AG09309 (cell line): ENCODE data around the gene MXD3.
"Not testable (repeated sequence)": the region's sequence is repeated elsewhere in the genome, so short reads cannot be mapped to it uniquely, and the experiment has no call there.

Experiments used
- DNase-seq: peaks from one replicate; pipeline ENCODE4 v3.0.0-alpha.2; 2010; ENCODE audit warnings: low read depth
- H3K4me3 ChIP-seq: 2 replicates; pipeline ENCODE4 v1.5.1; 2011; ENCODE audit warnings: mild to moderate bottlenecking, low read depth, low read length, moderate library complexity; ENCODE audit not compliant: control insufficient read depth
- TF ChIP-seq, protein P1 (sequence below): IDR thresholded peaks from 2 replicates; pipeline ENCODE4 v1.5.1; 2011; ENCODE audit warnings: mild to moderate bottlenecking, low read depth, low read length, inconsistent platforms; ENCODE audit not compliant: insufficient read depth, control insufficient read depth; ENCODE audit errors: missing control alignments

MXD3 gene, protein sequence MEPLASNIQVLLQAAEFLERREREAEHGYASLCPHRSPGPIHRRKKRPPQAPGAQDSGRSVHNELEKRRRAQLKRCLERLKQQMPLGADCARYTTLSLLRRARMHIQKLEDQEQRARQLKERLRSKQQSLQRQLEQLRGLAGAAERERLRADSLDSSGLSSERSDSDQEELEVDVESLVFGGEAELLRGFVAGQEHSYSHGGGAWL

DNA sequence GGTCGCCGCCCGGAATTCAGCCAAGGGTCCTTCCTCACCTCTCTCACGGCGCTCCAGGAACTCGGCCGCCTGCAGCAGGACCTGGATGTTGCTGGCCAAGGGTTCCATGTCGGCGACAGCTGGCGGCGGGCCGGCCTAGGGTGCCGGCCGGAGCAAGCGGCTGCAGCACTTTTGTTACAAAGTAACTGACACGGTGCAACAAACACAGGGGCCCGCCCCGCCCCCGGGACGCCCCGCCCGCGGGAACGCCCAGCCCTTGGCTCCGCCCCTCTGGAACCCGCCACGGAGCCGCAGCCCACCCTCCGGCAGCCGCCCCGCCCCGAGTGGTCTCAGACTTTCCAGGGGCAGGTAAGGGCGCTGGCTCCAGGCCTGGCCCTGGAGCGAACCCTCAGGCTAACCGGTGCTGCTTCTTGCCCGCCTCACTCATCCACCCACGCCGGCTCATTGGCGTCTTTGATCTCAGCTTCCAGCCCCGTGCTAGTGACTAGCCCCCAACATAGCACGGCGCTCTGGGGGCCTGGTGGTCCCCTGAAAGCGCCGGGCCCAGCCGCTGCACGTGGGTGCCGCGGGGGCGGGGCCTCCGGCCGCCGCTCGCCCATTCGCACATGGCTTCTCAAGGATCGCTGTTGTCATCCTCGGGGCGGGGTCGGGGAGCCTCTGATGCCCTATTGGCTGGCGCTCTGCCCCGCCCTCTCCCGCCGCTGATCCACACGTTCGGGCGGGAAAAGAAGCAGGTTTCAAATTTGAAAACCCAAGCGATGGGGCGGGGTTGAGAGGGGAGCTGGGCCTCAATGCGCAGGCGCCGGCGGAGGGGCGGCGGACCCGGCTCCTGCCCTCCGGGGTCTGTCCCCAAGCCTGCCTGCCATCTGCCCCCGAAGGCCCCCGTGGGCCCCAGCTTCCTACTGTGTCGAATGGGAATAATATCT lies at the start of gene MXD3:
Gene MXD3 (minus strand): TSS at position 176 of the 926 bp plus-strand sequence. CDS start 68 bp downstream, at position 108.
- peak within 1 kb of the TSS; percentile 63 for H3K4me3 ChIP-seq
- TF ChIP-seq, protein P1, sequence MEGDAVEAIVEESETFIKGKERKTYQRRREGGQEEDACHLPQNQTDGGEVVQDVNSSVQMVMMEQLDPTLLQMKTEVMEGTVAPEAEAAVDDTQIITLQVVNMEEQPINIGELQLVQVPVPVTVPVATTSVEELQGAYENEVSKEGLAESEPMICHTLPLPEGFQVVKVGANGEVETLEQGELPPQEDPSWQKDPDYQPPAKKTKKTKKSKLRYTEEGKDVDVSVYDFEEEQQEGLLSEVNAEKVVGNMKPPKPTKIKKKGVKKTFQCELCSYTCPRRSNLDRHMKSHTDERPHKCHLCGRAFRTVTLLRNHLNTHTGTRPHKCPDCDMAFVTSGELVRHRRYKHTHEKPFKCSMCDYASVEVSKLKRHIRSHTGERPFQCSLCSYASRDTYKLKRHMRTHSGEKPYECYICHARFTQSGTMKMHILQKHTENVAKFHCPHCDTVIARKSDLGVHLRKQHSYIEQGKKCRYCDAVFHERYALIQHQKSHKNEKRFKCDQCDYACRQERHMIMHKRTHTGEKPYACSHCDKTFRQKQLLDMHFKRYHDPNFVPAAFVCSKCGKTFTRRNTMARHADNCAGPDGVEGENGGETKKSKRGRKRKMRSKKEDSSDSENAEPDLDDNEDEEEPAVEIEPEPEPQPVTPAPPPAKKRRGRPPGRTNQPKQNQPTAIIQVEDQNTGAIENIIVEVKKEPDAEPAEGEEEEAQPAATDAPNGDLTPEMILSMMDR, result no peak
- DNase-seq, result peak; percentile 49

DNA sequence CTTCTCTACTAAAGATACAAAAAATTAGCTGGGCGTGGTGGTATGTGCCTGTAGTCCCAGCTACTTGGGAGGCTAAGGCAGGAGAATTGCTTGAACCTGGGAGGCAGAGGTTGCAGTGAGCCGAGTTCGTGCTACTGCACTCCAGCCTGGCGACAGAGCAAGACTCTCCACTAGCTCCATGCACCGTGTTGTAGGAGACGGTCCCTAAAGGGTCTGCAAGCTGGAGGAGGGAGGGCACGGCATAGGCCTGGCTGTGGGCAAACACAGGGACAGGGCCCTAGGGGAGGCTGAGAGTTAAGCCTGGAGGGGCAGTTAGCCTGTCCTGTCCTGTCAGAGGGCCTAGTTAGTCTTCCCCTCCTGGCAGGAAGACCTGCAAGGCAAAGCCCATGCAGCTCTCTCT lies 49.0 kb upstream of the MXD3 start:
- not testable (repeated sequence) for H3K4me3 ChIP-seq

DNA sequence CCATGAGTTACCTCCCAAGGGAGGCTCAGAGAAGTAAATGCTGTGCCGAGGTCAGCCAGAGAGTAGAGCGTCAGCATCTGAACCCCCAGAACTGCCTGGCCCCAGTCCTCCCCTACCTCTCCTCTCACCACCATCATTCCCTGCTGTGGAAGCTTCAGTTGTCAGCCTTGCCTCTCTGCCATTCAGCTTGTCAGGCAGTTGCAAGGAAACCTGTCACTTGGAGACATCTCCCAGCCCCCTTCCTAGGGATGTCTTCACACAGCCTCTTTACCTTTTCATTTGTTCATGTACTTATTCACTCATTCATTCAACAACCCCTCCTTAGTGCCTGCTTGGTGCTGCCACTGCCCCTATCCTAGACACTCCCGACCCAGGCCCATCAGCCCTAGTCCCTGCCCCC lies 48.2 kb upstream of the MXD3 start:
- DNase-seq, result no peak
- H3K4me3 ChIP-seq, result no peak overlapping the region
- TF ChIP-seq, protein P1, result no peak

More for the DNA sequence above, 49.0 kb upstream of the MXD3 start:
- not testable (repeated sequence) for DNase-seq

DNA sequence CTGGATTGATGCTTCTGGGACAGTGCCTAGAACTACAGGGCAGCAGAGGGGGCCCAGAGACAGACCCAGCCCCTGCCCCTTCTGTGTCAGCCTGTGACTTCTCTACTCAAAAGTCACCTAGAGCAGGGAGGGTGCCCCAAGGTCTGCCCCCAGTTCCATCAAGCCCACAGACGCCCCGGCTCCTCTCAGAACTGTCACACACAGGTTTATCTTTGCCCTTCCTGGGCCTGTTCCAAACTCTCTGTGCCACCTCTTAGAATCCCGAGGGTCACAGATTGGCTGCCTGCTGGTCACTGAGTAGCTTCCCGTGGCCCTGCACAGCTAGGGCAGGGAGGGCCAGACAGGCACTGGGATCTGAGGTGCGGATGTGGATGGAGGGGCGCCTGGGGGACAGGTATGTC lies 47.8 kb upstream of the MXD3 start:
- DNase-seq, result no peak
- no peak overlapping the region for H3K4me3 ChIP-seq
- TF ChIP-seq, protein P1, result no peak

DNA sequence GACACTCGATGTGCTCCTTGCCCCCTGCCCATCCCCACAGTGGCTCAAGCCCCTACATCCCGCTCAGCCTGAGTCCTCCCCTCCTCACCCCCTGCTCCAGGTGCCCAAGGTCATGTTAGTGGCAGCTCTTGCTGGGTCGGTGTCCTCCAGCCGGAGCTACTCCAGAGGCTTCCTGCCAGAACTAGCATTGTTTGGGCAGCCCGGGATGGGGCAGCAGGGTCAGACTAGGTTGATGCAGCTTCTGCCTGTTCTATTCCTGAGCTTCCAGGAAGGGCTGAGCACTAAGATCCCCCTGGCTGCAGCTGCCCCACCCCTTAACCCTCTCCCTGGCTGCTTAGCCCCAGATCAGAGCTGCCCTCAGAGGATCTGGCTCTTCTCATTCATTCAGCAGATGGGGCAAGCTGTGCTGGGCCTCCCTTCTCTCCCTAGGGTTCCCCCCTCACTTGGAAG lies 46.7 kb upstream of the MXD3 start:
- no peak for DNase-seq
- H3K4me3 ChIP-seq, result no peak overlapping the region
- TF ChIP-seq, protein P1, result no peak

DNA sequence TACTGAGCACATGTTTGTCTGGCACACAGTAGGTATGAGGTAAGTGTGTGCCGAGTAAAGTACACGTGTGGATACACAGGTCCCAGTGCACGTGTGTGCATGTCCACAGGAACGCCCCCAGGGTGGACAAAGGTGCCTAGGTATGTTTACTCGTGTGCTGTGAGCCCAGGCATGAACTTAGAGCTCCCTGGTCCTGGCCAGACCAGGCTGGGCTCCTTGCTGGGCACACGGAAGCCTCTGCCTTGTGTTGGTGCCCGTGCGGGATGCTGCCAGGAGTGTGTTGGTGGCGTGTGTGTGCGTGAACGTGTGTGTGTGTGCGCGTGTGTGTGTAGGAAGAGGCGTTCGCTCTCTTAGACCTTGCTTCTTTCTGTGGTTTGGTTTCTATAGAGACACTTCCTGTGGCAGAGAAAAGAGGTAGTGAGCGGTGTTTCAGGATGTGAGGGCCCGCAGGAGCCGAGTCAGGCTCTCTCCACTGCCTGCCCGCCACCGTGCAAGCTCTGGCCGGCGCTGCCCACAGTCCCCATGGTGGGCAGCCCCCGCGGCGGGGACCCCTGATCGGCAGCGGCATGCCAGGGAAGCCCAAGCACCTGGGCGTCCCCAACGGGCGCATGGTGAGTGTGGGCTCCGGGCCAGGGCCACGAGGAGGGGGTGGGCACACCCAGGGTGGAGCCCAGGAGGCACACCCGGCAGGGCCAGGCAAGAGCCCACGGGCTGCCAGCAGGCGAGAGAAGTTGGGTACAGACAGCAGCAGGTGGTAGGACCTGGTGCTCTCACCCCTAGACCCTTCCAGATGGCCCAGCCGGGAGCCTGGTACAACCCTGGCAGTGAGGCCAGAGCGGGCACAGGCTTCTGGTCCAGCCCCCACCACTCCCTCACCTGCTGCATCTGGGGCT lies 46.0 kb upstream of the MXD3 start, which contains the start of gene RGS14:
Gene RGS14 (plus strand): TSS at position 466 of the 893 bp plus-strand sequence. CDS start 101 bp downstream, at position 567.
- no peak within 1 kb of the TSS for H3K4me3 ChIP-seq
- DNase-seq, result no peak
- TF ChIP-seq, protein P1, result no peak
